ENCODE results near the gene APOBEC3F.
"Not testable (repeated sequence)": the region's sequence is repeated elsewhere in the genome, so short reads cannot be mapped to it uniquely, and the experiment has no call there.

Gene APOBEC3F

GRCh38 chr22:39026509-39027150 lies 14.0 kb upstream of the APOBEC3F start:
- H3K27ac ChIP-seq, result no peak overlapping the region
- no peak for DNase-seq (ENCODE audit: low read depth, low spot score)

DNA sequence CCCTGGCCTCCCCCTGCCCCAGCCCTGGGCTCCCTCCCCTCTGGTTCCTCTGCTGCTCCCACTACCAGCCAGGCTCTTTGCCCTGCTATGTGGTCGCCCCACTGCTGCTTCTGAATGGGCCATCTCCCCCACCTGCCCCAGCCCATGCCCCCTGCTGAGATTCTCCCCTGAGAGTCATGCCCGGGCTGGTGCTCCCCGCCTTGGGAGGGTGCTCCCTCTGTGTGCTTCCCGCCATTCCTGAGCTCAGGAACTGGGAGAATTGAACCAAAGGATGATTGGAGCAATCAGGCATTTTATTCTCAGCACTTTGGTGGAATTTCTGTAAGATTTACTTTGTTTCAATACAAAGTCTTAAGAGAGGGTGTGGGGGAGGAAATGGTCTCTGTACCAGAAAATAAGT lies 12.9 kb upstream of the APOBEC3F start:
- DNase-seq (ENCODE audit: low read depth, low spot score), result no peak
- no peak overlapping the region for H3K27ac ChIP-seq

GRCh38 chr22:39028281-39028680 lies 12.4 kb upstream of the APOBEC3F start:
- no peak for DNase-seq (ENCODE audit: low read depth, low spot score)
- H3K27ac ChIP-seq, result no peak overlapping the region

DNA sequence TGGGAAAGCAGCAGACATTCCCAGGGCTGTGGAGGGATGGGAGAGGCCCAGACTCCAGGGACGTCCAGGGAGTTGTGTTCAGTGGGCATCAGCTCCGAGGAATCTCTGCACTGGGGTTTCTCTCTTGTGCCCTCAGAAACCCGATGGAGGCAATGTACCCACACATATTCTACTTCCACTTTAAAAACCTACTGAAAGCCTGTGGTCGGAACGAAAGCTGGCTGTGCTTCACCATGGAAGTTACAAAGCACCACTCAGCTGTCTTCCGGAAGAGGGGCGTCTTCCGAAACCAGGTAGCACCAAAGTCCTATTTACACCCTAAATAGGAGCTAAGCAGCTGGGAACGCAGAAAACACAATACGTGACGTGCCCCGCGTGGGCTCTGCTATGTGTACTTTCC lies 11.4 kb upstream of the APOBEC3F start:
- no peak overlapping the region for H3K27ac ChIP-seq
- no peak for DNase-seq (ENCODE audit: low read depth, low spot score)

DNA sequence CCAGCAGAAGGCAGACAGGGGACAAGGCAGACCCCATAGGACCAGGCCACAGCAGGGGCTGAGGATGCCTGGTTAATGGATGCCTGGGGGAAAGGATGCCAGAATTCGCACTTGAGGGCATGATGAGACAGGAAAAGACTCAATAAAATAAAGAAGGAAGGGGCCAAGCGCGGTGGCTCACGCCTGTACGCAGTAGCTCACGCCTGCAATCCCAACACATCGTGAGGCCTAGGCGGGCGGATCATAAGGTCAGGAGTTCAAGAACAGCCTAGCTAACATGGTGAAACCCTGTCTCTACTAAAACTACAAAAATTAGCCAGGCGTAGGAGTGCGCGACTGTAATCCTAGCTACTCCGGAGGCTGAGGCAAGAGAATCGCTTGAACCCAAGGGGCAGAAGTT lies 10.0 kb upstream of the APOBEC3F start:
- H3K27ac ChIP-seq, result no peak overlapping the region
- DNase-seq (ENCODE audit: low read depth, low spot score), result no peak

DNA sequence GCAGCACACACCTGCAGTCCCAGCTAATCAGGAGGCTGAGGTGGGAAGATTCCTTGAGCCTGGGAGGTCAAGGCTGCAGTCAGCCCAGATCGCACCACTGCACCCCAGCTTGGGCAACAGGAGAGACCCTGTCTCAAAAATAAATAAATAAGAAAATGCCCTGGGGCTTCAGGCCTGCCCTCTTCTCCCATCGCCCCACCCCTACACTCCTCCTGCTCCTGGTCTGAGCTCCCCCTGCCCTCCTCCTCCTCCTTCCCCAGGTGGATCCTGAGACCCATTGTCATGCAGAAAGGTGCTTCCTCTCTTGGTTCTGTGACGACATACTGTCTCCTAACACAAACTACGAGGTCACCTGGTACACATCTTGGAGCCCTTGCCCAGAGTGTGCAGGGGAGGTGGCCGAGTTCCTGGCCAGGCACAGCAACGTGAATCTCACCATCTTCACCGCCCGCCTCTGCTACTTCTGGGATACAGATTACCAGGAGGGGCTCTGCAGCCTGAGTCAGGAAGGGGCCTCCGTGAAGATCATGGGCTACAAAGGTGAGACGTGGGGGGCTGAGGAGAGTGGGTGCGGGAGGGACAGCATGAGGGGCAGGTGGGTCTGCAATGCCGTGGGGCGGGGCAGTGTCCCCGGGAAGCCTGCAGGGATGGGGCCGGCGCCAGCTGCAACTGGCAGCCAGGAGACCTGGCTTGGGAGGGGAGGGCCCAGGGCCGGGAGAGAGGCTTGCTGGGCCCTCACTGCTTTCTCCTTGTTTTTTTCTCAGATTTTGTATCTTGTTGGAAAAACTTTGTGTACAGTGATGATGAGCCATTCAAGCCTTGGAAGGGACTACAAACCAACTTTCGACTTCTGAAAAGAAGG lies 9.0 kb upstream of the APOBEC3F start:
- DNase-seq (ENCODE audit: low read depth, low spot score); H3K27ac ChIP-seq: not testable (repeated sequence)

- H3K27ac ChIP-seq; DNase-seq (ENCODE audit: low read depth, low spot score): not testable (repeated sequence)
Observed at GRCh38 chr22:39037071-39037470, 3.6 kb upstream of the APOBEC3F start.

GRCh38 chr22:39039306-39040126 lies 1.1 kb upstream of the APOBEC3F start:
- DNase-seq (ENCODE audit: low read depth, low spot score), result no peak
- H3K27ac ChIP-seq, result no peak overlapping the region

DNA sequence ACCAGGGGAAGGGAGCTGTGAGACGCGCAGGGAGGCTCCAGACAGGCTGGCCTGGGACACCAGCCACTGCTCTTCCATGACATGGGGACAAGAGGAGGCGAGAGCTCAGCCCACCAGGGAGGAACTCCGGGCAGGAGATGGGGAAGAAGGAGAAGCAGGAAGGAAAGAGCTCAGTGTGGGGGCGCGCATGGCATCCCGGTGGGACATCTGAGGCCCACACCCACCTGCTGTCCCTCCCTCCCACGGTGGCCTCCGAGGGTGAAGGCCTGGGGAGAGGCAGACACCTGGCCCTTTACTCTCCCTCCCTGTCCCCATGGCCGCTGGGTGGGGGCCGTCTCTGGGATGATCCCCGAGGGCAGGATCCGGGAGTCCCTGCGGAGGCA lies 518 bp upstream of the APOBEC3F start:
- DNase-seq (ENCODE audit: low read depth, low spot score); H3K27ac ChIP-seq: not testable (repeated sequence)

GRCh38 chr22:39041908-39042307 lies 1.2 kb downstream of the APOBEC3F start:
- H3K27ac ChIP-seq, result no peak overlapping the region

GRCh38 chr22:39043063-39043462 lies 2.4 kb downstream of the APOBEC3F start:
- DNase-seq (ENCODE audit: low read depth, low spot score), result not testable (repeated sequence)

More at GRCh38 chr22:39041908-39042307, 1.2 kb downstream of the APOBEC3F start:
- DNase-seq (ENCODE audit: low read depth, low spot score), result no peak

GRCh38 chr22:39045136-39045535 lies 4.5 kb downstream of the APOBEC3F start:
- H3K27ac ChIP-seq; DNase-seq (ENCODE audit: low read depth, low spot score): not testable (repeated sequence)

More at GRCh38 chr22:39043063-39043462, 2.4 kb downstream of the APOBEC3F start:
- not testable (repeated sequence) for H3K27ac ChIP-seq

- DNase-seq (ENCODE audit: low read depth, low spot score); H3K27ac ChIP-seq: not testable (repeated sequence)
Observed at GRCh38 chr22:39049486-39049885, 8.8 kb downstream of the APOBEC3F start.

DNA sequence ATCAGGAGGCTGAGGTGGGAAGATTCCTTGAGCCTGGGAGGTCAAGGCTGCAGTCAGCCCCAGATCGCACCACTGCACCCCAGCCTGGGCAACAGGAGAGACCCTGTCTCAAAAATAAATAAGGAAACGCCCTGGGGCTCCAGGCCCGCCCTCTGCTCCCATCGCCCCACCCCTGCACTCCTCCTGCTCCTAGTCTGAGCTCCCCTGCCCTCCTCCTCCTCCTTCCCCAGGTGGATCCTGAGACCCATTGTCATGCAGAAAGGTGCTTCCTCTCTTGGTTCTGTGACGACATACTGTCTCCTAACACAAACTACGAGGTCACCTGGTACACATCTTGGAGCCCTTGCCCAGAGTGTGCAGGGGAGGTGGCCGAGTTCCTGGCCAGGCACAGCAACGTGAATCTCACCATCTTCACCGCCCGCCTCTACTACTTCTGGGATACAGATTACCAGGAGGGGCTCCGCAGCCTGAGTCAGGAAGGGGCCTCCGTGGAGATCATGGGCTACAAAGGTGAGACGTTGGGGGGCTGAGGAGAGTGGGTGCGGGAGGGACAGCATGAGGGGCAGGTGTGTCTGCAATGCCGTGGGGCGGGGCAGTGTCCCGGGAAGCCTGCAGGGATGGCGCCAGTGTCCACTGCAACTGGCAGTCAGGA lies 11.3 kb downstream of the APOBEC3F start:
- H3K27ac ChIP-seq; DNase-seq (ENCODE audit: low read depth, low spot score): not testable (repeated sequence)

DNA sequence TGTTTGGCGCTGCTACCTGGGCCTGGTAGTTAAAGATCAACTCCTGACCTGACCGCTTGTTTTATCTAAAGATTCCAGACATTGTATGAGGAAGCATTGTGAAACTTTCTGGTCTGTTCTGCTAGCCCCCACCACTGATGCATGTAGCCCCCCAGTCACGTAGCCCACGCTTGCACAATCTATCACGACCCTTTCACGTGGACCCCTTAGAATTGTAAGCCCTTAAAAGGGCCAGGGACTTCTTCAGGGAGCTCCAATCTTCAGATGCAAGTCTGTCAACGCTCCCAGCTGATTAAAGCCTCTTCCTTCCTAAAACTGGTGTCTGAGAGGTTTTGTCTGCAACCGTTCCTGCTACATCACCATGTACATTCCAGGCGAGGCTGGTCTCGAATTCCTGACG lies 15.0 kb downstream of the APOBEC3F start:
- DNase-seq (ENCODE audit: low read depth, low spot score), result no peak
- H3K27ac ChIP-seq, result no peak overlapping the region

- not testable (repeated sequence) for H3K27ac ChIP-seq; DNase-seq (ENCODE audit: low read depth, low spot score)
Observed at GRCh38 chr22:39061290-39061689, 20.6 kb downstream of the APOBEC3F start.

DNA sequence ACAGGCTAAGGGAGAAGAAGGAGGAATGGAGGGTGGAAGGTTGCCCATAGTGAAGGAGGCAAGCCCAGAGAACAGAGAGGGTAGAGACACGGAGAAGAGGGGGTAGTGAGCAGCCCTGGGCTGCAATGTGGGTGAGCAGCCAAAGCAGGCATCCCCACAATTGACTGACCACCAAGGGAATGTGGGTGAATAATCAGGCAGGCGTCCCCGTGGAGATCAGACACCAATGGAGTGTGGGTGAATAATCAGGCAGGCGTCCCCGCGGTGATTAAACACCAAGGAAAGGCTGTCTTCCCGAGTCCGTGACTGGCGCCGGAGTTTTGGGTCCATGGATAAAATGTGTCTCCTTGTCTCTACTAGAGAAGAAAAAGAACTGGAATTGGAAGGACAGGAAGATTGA lies 21.3 kb downstream of the APOBEC3F start:
- DNase-seq (ENCODE audit: low read depth, low spot score); H3K27ac ChIP-seq: not testable (repeated sequence)

DNA sequence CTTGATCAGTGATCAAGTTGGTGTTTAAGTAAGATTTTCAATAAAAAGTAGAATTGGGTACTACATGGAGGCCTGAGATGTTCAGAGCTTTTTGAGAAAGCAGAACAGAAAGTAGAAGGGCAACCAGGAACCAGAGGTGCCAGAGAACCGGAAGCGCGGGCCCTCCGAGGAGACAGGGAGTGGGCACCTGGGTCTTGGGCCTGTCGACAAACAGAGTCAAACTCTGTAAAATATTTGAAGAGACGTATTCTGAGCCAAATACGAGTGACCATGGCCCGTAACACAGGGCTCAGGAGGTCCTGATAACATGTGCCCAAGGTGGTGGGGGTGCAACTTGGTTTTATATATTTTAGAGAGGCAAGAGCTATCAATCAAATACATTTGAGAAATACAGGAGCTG lies 23.2 kb downstream of the APOBEC3F start:
- H3K27ac ChIP-seq; DNase-seq (ENCODE audit: low read depth, low spot score): not testable (repeated sequence)

DNA sequence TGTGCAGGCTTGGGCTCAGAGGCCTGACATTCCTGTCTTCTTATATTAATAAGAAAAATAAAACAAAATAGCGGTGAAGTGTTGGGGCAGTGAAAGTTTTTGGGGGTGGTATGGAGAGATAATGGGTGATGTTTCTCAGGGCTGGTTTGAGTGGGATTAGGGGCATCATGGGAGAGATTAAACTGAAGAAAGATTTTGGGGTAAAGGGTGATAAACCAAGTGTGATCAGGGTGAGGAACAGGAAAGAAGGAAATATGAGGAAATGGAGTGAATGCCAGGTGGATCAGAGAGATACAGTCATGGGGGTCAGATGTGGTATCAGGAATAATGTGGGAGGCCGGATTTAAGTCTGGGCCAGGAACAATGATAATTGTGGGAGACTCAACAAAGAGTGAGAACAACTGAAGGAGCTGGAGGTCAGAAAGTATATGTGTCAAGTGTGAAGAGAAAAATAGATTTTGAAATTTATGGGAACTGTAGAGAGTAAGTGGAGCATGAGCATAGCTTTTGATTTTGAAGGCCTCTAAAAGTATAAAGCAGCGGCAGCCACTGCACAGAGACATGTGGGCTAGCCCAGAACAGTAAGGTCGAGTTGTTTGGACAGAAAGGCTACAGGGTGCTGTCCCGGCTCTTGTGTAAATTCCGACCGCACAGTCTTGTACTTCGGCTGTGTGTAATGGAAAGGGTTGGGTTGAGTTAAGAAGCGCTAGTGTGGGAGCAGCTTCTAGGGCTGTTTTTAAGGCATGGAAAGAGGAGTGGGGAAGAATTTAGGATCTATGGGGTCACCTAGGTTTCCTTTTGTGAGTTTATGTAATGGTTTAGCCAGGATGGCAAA lies 26.0 kb downstream of the APOBEC3F start:
- not testable (repeated sequence) for DNase-seq (ENCODE audit: low read depth, low spot score)
- H3K27ac ChIP-seq, result peak overlapping the region; percentile 46
